NOMO-1 (cell line): ENCODE data around the gene AP2M1.

Experiments
- DNase-seq, 2 experiments: peaks; one replicate each; lab custom pipeline; 2025; ENCODE audit not compliant: unreplicated experiment in 2 of 2; lab: John Stamatoyannopoulos, UW

Gene AP2M1

DNA sequence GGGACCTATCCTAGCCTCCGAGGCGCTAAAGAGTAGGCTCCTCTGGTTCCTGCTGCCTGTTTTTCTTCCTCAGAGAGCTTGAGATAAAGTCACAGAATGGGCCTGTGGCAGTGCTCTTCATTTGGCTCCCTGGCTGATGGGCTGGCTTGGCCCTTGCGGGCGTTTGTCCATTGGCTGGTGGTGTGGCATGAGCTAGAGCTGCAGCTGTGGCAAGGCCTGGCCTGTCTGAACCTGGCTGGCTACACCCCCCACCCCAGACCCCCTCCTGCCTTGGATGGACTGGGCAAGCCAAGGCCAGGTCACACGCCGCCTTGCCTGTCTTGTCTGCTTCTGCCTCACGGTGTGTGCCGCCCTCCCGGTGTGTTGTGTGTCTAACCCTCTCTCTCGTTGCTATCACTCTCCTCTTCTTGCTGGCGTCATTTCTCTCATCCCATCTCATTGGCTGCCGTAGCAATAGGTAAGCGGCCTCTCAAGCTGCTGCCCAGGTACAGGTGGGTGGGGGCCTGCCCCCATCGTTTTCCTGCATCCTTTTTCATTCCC, 3.2 kb downstream of the AP2M1 start:
- no peak for DNase-seq

DNA sequence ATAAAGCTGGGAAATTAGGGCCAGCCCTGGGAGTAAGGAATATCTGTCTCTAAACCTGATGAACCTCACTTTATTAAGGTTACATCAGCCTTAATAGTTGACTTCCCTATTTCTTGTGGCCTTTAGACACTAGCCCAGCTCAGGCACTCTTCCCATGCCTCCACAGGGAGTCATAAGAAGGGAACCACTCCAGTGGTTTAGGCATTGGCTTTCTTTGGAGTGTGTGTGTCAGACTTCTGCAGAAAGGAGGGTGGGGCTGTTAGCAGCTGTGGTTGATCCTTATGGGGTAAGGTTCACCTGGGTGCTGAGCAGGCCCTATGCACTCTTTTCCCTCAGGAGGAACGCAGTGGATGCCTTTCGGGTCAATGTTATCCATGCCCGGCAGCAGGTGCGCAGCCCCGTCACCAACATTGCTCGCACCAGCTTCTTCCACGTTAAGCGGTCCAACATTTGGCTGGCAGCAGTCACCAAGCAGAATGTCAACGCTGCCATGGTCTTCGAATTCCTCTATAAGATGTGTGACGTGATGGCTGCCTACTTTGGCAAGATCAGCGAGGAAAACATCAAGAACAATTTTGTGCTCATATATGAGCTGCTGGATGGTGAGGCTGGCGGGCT, 4.0 kb downstream of the AP2M1 start:
- no peak for DNase-seq

DNA sequence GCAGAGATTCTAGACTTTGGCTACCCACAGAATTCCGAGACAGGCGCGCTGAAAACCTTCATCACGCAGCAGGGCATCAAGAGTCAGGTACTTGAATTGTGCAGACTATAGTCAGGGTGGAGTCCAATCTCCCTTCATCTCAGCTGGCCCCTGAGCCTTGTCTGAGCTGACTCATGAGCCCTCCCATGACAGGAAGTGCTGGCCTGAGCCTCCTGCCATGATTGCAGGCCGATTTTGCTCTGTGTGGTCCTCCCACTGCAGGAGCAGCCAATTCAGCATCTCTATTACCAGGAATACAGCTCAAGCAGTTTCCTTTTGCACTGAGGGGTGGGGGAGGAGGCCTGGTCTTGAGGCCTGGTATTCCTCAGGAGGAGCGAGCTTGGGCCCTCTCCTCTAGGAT, 5.5 kb downstream of the AP2M1 start:
- DNase-seq: no peak

DNA sequence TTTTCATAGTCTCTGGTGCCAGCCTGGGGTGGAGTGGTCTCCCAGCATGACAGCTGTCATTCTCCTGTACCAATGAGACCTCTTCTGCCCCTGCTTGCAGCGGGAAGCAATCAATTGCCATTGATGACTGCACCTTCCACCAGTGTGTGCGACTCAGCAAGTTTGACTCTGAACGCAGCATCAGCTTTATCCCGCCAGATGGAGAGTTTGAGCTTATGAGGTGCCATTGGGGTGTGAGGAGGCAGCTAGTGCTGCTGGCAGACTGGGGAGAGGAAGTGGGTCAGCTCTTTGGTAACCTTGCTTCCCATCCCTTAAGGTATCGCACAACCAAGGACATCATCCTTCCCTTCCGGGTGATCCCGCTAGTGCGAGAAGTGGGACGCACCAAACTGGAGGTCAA, 6.9 kb downstream of the AP2M1 start:
- no peak for DNase-seq

DNA sequence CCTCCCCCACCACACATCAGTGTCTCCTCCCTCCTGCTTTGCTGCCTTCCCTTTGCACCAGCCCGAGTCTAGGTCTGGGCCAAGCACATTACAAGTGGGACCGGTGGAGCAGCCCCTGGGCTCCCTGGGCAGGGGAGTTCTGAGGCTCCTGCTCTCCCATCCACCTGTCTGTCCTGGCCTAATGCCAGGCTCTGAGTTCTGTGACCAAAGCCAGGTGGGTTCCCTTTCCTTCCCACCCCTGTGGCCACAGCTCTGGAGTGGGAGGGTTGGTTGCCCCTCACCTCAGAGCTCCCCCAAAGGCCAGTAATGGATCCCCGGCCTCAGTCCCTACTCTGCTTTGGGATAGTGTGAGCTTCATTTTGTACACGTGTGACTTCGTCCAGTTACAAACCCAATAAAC, 9.0 kb downstream of the AP2M1 start:
- no peak for DNase-seq

DNA sequence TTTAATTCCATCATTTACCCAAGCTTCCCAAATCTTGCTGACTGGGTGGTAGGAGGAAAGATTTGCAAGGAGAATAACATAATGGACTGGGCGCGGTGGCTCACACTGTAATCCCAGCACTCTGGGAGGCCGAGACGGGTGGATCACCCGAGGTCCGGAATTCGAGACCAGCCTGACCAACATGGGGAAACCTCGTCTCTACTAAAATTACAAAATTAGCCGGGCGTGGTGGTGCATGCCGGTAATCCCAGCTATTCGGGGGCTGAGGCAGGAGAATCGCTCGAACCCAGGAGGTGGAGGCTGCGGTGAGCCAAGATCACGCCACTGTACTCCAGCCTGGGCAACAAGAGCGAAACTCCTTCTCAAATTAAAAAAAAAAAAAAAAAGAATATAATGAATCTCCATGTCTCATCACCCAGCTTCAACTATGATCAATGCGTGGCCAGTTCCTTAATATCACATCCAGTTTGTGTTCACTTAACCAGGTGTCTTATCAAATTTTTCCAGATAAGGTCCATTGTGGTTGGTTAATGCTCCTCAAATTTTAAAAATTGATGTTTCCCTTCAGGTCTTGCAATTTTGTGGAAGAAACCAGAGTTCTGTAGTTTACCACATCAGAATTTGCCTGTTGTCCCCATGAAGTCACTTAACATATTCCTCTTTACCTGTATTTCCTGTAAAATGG, 10.0 kb downstream of the AP2M1 start:
- DNase-seq: no peak

DNA sequence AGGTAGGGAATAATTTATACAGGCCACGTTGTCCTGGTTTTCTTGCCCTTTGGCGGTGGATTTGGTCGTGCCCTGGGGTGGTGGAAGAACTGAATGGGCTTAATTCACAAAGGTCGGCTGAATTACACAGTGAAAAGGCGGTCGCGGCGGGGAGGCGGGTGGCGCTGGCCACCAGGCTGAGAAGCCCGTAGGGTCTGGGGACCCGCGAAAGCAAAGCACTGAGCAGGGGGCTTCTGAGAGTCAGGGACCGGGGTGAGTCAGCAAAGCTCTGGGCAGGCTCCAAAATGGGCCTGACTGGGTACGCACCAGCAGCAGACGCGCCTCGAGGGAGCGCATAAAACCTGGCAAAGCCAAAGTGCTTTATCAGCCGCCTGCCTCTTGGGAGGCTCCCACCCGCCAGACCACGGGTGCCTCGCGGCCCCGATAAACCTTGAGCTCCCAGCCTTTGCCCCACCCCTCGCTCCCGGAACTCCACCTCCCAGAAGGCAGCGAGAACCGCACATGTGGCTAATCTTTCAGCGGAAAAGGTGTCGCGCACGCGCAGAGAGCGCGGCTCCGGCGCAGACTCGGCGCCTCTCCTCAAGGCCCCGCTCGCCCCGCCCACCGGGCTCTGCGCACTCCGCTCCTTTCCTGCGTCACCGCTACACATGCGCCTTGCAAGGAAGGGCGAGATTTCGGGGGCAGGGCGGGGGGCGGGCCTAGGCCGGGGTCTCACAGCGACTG, 11.0 kb downstream of the AP2M1 start:
- DNase-seq: peak; percentile 100

DNA sequence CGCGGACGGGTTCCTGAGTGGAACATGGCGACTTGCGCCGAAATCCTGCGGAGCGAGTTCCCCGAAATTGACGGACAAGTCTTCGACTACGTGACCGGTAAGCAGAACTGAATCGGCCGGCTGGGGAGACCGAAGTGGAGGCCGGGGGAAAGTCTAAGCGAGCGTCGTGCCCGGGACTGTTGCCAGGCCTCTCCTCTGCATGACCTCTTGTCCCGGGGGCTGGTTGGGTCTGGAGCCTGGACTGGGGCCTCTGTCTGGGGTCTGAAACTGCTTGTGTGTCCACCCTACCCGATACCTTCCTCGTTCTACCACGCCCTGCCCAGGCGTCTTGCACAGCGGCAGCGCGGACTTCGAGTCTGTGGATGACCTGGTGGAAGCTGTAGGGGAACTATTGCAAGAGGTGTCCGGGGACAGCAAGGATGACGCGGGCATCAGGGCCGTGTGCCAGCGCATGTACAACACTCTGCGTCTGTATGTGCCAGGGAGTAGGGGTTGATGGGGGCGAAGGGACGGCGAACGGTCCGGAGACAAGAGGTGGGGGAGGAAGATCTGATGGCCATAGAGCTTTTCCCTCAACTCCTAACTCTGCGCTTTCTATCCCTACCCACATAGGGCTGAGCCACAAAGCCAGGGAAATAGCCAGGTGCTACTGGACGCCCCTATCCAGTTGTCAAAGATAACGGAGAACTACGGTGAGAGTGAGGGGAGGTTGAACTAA, 11.7 kb downstream of the AP2M1 start, which contains the start of gene ABCF3:
TSS of gene ABCF3 (plus strand) at position 16 of the 718 bp plus-strand sequence. CDS start at position 25, 9 bp downstream.
- DNase-seq: peak; percentile 69 to 77

DNA sequence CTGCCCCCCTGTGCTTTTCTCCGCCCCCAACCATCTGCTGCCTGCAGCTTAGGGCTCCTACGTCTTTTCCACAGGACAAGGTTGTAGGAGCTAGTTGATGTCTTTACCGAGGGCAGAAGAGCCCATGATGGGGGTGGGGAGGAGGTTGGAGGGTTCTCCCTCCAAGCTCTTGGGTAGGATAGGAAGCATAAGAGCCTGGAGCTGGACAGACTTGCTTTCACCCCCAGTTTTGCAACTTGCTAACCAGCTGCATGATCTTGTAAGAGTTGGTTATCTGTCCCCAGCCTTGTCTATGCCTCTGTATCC, 12.2 kb downstream of the AP2M1 start:
- DNase-seq: no peak

DNA sequence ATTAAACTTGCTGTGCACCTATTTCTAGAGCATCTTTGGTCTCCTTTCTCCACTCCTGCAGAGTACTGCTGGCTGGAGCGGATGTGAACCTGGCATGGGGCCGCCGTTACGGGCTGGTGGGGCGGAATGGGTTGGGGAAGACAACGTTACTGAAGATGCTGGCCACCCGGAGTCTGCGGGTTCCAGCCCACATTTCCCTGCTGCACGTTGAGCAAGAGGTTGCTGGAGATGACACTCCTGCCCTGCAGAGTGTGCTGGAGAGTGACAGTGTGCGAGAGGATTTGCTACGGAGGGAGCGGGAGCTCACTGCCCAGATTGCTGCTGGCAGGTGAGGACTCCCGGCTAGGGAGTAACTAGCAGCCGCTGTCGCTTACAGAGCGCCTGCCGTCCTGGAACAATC, 13.4 kb downstream of the AP2M1 start:
- DNase-seq: no peak

DNA sequence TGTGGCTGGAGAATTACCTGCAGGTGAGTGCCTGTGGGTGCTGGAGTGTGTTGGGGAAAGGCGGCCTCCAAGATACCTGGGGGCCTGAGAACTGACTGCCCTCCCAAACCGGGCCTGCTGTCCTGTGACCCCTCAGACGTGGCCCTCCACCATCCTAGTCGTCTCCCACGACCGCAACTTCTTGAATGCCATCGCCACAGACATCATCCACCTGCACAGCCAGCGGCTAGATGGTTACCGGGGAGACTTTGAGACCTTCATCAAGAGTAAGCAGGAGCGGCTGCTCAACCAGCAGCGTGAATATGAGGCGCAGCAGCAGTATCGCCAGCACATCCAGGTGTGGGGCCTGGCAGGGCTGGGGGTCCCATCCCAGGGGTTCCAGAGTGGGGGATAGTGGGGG, 14.8 kb downstream of the AP2M1 start:
- DNase-seq: no peak

DNA sequence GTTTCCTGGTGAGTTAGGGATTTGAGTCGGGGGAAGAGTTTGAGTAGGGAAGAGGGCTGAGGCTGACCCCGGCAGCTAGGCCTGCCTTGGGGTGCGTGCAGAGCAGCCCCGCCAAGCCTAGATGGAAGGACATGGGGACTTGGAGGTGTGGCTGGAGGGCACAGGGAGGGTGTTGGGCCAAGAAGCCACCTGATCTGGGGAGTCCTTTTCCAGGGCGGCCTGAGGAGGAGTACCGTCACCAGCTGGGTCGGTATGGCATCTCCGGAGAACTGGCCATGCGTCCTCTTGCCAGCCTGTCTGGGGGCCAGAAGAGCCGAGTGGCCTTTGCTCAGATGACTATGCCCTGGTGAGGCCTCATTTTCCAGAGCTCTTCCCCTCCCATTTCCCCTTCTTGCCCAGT, 18.2 kb downstream of the AP2M1 start:
- no peak for DNase-seq

DNA sequence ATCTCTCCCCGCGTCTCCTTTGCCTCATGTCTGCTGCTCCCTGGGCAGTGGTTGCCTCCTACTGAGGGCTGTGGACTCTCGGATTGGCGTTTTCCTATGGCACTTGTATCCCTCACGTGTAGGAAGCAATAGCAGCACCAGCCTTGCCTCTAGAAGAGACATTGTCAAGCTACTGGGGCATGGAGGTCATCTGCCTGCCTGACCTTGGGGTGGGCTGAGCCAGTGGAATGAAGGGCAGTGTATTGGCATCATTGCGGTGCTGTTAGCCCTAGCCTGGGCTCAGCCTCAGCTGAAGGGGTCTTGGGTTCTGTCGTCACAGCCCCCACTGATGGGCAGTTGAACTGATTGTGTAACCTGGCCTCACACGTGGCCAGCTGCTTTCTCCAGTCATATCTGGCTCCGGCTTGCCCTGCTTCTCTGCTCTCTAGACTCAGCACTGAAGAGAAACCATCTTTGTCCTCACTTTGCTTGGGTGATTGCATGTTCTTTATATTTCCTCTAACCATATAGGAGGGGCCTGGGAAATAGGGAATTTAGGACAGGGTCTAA, 19.4 kb downstream of the AP2M1 start:
- no peak for DNase-seq

DNA sequence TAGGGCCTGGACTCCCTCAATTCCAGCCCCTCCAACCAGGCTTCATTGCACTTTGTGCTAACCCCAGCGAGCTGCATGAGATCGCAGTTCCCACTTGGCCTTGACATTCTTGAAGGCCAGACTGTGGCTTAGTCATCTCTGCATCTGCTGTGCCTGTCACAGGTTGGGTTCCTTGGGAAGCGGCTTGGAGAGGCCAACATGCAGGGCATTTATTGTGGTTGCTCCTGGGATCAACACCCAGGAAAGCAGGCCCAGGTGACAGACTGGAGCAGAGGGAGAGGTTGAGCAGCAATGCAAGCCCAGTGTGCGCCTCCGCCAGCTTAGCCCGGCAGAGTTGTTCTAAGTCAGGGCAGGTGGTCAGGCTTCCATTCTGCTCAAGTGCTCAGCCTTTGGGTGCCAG, 21.9 kb downstream of the AP2M1 start:
- no peak for DNase-seq

DNA sequence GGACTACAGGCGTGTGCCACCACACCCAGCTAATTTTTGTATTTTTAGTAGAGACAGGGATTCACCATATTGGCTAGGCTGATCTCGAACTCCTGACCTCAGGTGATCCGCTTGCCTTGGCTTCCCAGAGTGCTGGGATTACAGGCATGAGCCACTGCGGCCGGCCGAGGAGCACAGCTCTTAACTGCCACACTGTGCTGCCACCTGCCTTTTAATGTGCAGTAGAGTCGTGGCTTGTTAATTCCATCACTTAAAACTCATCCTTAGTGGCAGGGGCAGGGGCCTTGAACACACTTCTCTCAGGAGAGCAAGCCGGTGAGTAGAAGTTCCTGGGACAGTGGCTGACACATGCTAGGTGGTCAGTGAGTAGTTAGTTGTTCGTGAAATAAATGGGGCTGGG, 23.9 kb downstream of the AP2M1 start:
- no peak for DNase-seq

DNA sequence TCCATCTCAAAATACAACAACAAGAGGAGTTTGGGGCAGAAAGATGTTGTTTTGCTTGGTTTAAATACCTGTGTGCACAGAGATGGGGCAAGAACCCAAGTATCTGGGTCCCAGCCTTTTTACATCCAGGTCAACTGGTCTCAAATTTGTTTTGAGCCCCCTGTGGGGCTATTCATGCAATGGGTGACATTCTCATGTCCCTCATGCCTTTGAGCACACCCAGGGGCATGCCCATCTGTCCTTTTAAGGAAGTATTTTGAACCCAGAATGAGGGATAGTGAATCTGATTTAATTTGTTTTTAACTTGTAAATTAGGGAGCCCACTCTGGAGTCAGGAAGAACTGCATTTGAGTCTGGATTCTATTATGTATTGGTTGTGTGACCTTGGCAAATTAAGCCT, 26.2 kb downstream of the AP2M1 start:
- DNase-seq: no peak

DNA sequence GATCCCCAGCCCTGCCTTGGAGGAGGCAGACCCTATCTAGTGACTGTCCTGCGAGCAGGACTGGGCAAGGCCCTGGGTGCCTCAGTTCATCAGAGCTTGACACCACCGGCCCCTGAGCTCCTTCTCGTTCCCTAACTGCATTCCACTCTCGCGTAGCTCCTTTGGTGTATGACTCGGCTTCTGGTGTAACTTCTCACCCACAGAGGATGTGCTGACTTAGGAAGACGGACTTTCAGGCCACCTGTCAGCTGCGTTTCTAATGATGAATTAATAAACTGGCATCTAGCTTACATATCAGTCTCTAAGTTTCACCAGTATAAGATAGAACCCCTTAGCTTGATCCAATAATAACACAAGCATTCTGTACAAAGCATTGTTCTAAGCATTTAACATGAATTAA, 28.9 kb downstream of the AP2M1 start:
- DNase-seq: no peak

DNA sequence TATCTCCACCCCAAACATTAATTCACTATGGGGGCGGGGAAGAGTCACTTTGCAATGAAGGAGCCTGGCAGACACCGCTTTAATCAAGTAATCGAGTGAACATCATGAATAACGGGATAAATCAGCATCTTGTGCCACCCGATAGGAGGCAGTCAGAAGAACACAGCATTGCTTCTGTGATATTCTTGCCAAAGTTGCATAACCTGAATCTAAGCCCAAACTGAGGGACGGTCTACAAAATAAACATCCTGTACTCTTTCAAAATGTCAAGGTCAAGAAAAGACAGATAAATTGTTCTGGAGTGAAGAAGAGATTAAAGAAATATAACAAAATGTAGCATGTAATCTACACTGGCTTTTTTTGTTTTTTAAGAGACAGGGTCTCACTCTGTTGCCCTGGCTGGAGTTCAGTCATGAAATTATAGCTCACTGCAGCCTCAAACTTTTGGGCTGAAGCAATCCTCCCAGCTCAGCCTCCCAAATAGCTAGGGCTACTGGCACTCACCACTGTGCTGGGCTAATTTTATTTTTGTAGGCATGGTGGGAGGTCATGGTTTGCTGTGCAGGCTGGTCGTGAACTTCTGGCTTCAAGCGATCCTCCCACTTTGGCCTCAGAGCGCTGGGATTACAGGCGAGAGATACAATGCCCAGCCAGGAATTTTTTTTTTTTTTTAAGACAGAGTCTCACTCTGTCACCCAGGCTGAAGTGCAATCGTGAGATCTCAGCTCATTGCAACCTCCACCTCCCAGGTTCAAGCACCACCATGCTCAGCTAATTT, 34.7 kb downstream of the AP2M1 start:
- DNase-seq: no peak

DNA sequence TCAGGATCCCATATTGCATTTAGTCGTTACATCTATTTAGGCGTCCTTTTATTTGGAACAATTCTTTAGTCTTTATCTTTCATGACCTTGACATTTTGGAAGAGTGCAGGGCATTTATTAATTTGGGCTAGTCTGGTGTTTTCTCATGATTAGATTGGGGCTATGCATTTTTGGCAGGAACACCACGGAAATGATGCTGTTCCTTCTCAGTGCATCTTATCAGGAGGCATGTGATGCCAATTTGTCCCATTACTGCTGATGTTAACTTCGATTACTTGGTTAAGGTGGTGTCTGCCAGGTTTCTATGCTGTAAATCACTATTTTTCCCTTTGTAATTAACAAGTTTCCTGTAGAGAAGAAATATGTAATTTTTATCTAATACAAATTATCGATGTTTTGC, 36.6 kb downstream of the AP2M1 start:
- DNase-seq: no peak

DNA sequence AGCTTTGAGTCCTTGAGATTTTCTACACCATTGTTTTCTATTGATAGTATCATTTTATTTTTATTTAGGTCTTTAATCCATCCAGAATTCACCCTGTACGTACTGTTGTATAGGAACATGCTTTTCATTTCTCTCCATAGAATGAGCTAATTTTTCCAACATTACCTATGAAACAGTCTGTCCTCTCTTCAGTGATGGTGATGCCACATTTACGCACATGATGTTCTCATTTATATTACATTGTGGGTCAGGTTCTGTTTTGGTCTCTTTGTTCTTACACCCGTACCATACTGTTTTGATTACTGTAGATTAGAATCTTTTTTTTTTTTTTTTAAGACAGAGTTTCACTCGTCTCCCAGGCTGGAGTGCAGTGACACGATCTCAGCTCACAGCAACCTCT, 37.1 kb downstream of the AP2M1 start:
- DNase-seq: no peak
